Measurements from ENCODE around the gene TIMM23. TPM values are rescaled to one million over a fixed set of nuclear protein-coding genes. Genes with fewer than 3 reads are reported as not detected.

TIMM23 gene
- total and polyA plus RNA-seq, 2 donors (not counting 3 experiments of a cell fraction or from before 2014, with no cell fraction given) = 78.1 to 94.6 TPM

DNA sequence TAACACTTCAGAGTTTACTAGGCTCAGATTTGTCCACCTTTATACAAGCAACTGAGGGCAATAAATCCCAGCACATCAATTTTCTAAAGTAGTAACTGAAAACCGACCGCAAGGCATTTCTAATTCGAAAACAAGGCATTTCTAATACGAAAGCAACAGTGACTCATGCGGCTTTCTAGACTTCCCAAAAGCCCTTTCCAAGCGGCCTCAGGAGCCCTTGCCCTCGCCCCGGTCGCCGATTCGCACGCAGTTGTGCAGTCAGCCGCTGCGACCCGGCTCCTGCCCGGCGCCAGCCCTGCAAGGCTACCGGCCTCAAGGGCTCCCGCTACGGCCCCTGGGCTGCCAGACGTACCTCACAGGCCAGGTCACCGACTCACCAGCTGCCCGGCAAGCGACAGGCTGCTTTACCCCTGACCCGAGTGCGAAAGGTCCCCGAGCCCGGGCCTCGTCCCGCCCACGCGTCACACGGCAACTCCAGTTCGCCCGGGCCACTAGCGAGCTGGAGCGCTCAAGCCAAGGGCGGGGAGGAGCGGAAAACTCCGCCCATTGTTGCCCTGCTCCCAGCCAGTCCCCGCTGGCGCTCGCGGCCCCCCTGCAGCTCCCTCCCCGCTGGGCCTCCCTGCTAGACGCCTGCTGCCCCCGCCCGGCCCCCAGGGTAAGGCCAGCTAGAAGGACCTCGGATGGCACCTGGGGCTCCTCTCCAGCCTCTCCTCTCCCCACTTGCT is 50.9 kb downstream of the TIMM23 start:
- intact Hi-C loops (cut with micrococcal nuclease) (loop anchor here (1.0 to 10.0 kb wide), 3 partner anchors 51 to 1018 kb away; partner anchors contain the start of genes TIMM23 and ZNF22), dilution Hi-C loops (cut with MboI; ENCODE audit: extremely low pct_ligation_motif_present, low sequenced_read_pairs) (no loop called here)
- no peak for FAIRE-seq
- H3K9me1 ChIP-seq (replicated peaks; ENCODE audit: control insufficient read depth, extremely low read depth, insufficient read depth, low read length) = no peaks in the 10 kb centered on the region
- peaks cover 48% of the 10 kb centered on the region for H3K4me1 ChIP-seq (ENCODE audit: control insufficient read depth, extremely low read depth, insufficient read depth, low read length)
- peak overlapping the region; percentile 44 for H3K9ac ChIP-seq (replicated peaks; ENCODE audit: extremely low read depth, insufficient read depth, low read length)
- H3K79me2 ChIP-seq (ENCODE audit: control insufficient read depth, insufficient read depth, low read length) = peaks cover 95% of the 10 kb centered on the region
- peaks cover 2 to 3% of the 10 kb centered on the region in 2 experiments for H3K36me3 ChIP-seq (ENCODE audit: control insufficient read depth in 2 of 2, extremely low read depth in 1 of 2, insufficient read depth in 2 of 2, low read length in 2 of 2)
- peak overlapping the region; percentile 12 to 65 (median 52) for H3K4me3 ChIP-seq (replicated peaks in 1 of 3; ENCODE audit: insufficient read depth in 1 of 3, low read depth in 1 of 3, low read length in 3 of 3)
- no peak overlapping the region for H2AFZ ChIP-seq (ENCODE audit: low read depth, low read length)
- H4K20me1 ChIP-seq (replicated peaks; ENCODE audit: control insufficient read depth, extremely low read depth, insufficient read depth, low read length) = peaks cover 2% of the 10 kb centered on the region
- no TSS peak for BruUV-seq (replicated peaks)
- TF ChIP-seq FOS (IDR thresholded peaks at IDR 0.05; ENCODE audit: borderline replicate concordance, insufficient read depth, low read length) = peak; percentile 60
- TF ChIP-seq, protein P1, sequence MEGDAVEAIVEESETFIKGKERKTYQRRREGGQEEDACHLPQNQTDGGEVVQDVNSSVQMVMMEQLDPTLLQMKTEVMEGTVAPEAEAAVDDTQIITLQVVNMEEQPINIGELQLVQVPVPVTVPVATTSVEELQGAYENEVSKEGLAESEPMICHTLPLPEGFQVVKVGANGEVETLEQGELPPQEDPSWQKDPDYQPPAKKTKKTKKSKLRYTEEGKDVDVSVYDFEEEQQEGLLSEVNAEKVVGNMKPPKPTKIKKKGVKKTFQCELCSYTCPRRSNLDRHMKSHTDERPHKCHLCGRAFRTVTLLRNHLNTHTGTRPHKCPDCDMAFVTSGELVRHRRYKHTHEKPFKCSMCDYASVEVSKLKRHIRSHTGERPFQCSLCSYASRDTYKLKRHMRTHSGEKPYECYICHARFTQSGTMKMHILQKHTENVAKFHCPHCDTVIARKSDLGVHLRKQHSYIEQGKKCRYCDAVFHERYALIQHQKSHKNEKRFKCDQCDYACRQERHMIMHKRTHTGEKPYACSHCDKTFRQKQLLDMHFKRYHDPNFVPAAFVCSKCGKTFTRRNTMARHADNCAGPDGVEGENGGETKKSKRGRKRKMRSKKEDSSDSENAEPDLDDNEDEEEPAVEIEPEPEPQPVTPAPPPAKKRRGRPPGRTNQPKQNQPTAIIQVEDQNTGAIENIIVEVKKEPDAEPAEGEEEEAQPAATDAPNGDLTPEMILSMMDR (IDR thresholded peaks at IDR 0.05; ENCODE audit: extremely low read depth in 1 of 2, insufficient read depth in 1 of 2, low read depth in 1 of 2, low read length in 2 of 2) = peak in 1 of 2 donors; percentile 53
- peak; percentile 43 for TF ChIP-seq POLR2AphosphoS5 (IDR thresholded peaks at IDR 0.05; ENCODE audit: insufficient read depth, low read depth, low read length)
- no peak for TF ChIP-seq POLR2A (IDR thresholded peaks at IDR 0.05; ENCODE audit: low read depth, low read length)
- TF ChIP-seq JUN (IDR thresholded peaks at IDR 0.05; ENCODE audit: borderline replicate concordance, insufficient read depth, insufficient read length, low read depth) = peak; percentile 22
- no peak for TF ChIP-seq MYC (IDR thresholded peaks at IDR 0.05; ENCODE audit: low read depth, low read length)
- H3K9me3 ChIP-seq (replicated peaks; ENCODE audit: control insufficient read depth, insufficient read depth, low read length) = no peaks in the 10 kb centered on the region
- peak overlapping the region; percentile 65 for H3K27ac ChIP-seq (ENCODE audit: insufficient read depth, low read depth, low read length)
- CTCF ChIA-PET = interaction anchor here (0.5 to 1.7 kb wide), 7 partner anchors 9 to 788 kb away, joined by 3 to 8 read pairs (median 3); no protein-coding TSS in a partner anchor
- peak; percentile 95 for DNase-seq (ENCODE audit: low read depth, low spot score)
- peak overlapping the region; percentile 79 for H3K4me2 ChIP-seq (ENCODE audit: insufficient read depth, low read length)
- POLR2A ChIA-PET = interaction anchor here (0.9 kb wide), 1 partner anchor 11 kb away, joined by 3 read pairs; no protein-coding TSS in a partner anchor
- no peaks in the 10 kb centered on the region for H3K27me3 ChIP-seq (ENCODE audit: control insufficient read depth in 2 of 2, insufficient read depth in 2 of 2, low read length in 2 of 2)

Data from endothelial cell of umbilical vein (primary cell).